ENCODE results near the gene EIF4G3. TPM values are rescaled to one million over a fixed set of nuclear protein-coding genes. Genes with fewer than 3 reads are reported as not detected.

Gene EIF4G3
- polyA plus RNA-seq, 1 of the 3 experiments (the other 2 are of a cell fraction) = 32.0 TPM

DNA sequence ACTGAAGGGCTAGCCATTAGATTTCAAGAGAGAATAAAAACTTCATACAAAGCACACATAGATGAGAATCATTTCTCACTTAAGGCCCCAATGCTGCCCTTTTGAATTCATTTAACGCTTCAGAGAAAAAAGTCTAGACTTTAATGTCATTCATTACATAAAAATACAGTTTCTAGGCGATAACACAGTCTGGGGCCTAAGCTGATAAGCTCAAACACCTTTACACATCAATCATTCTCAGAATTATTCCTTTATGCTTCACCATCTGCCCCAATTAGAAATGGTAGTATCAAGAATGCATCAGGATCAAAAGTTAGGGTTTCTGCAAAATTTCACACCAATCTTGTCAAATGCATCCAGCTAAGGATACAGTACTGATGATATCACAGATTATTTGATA lies 289.5 kb downstream of the EIF4G3 start:
- H3K79me2 ChIP-seq (ENCODE audit: insufficient read depth) = no peaks in the 10 kb centered on the region
- no peak overlapping the region for H3K4me3 ChIP-seq (ENCODE audit: low read depth in 2 of 2, low read length in 1 of 2)
- ChIA-PET CTCF (interaction anchor here (0.7 kb wide), 1 partner anchor 308 kb away, joined by 3 read pairs; no protein-coding TSS in a partner anchor), POLR2A (no interaction called here)
- TF ChIP-seq GATA2 (CRISPR knock-in tag; IDR thresholded peaks at IDR 0.05) = 0 out of 2 replicates have a peak, but pooled peaks have one; percentile 11
- no peak for TF ChIP-seq JUND (IDR thresholded peaks at IDR 0.05)
- no peak for TF ChIP-seq MAX (IDR thresholded peaks at IDR 0.05; ENCODE audit: low read depth)
- TF ChIP-seq, protein P1, sequence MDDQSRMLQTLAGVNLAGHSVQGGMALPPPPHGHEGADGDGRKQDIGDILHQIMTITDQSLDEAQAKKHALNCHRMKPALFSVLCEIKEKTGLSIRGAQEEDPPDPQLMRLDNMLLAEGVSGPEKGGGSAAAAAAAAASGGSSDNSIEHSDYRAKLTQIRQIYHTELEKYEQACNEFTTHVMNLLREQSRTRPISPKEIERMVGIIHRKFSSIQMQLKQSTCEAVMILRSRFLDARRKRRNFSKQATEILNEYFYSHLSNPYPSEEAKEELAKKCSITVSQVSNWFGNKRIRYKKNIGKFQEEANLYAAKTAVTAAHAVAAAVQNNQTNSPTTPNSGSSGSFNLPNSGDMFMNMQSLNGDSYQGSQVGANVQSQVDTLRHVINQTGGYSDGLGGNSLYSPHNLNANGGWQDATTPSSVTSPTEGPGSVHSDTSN (IDR thresholded peaks at IDR 0.05) = no peak
- TF ChIP-seq RCOR1 (IDR thresholded peaks at IDR 0.05; ENCODE audit: low read length) = no peak
- no peaks in the 10 kb centered on the region; a peak in 2 of 4 replicates for H3K4me1 ChIP-seq (ENCODE audit: control insufficient read depth in 1 of 2, insufficient read depth in 2 of 2, low read depth in 1 of 2, low read length in 1 of 2)
- no peaks in the 10 kb centered on the region for H3K27me3 ChIP-seq (ENCODE audit: insufficient read depth)
- no peak for DNase-seq
- no peaks in the 10 kb centered on the region for H3K9me3 ChIP-seq
- no peak overlapping the region for H3K4me2 ChIP-seq
- peaks cover 20 to 23% of the 10 kb centered on the region in 2 experiments for H3K36me3 ChIP-seq (replicated peaks in 1 of 2; ENCODE audit: control insufficient read depth in 1 of 2, insufficient read depth in 2 of 2, low read length in 1 of 2)
- peaks cover 13% of the 10 kb centered on the region for H3F3A ChIP-seq (replicated peaks; ENCODE audit: insufficient read depth)
- no peak overlapping the region for H3K27ac ChIP-seq (ENCODE audit: low read depth in 2 of 2, low read length in 1 of 2)
- WGBS (ENCODE audit: low lambda C conversion rate) = 98% methylated on average over 2 of the region's 2 CpGs
- no peaks in the 10 kb centered on the region for H3K9me2 ChIP-seq
- no peak overlapping the region for H3K9ac ChIP-seq
- H2AFZ ChIP-seq (ENCODE audit: low read depth) = no peak overlapping the region
- no peaks in the 10 kb centered on the region for H4K20me1 ChIP-seq (ENCODE audit: insufficient read depth)

DNA sequence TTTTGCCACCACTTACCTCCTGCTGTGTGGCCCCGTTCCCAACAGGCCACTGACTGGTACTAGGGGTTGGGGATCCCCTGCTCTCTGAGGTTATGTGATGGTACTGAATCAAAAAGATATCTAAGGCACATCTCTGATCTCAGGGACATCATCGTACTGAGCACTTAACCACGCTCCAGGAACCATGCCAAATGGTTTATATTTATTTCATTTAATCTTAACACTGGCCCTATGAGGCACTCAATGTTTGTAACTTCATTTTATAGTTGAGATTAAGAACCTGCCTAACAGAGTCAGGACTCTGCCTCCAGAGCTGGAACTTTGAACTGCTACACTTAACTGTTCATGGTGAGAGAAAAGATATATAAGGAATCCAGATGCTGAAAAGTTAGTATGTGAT lies 291.6 kb downstream of the EIF4G3 start:
- ChIA-PET POLR2A (no interaction called here), CTCF (no interaction called here)
- Histone ChIP-seq H3K9me2 (no peaks in the 10 kb centered on the region), H3K79me2 (ENCODE audit: insufficient read depth) (no peaks in the 10 kb centered on the region), H3K4me3 (ENCODE audit: low read depth in 2 of 2, low read length in 1 of 2) (no peak overlapping the region), H3F3A (replicated peaks; ENCODE audit: insufficient read depth) (peaks cover 13% of the 10 kb centered on the region), H3K4me2 (no peak overlapping the region), H3K27me3 (ENCODE audit: insufficient read depth) (no peaks in the 10 kb centered on the region), H3K9me3 (no peaks in the 10 kb centered on the region), H4K20me1 (ENCODE audit: insufficient read depth) (no peaks in the 10 kb centered on the region), H3K27ac (ENCODE audit: low read depth in 2 of 2, low read length in 1 of 2) (no peak overlapping the region), H3K4me1 (ENCODE audit: control insufficient read depth in 1 of 2, insufficient read depth in 2 of 2, low read depth in 1 of 2, low read length in 1 of 2) (no peaks in the 10 kb centered on the region; a peak in 2 of 4 replicates), H3K9ac (no peak overlapping the region), H2AFZ (ENCODE audit: low read depth) (no peak overlapping the region), H3K36me3 (replicated peaks in 1 of 2; ENCODE audit: control insufficient read depth in 1 of 2, insufficient read depth in 2 of 2, low read length in 1 of 2) (peaks cover 6 to 17% of the 10 kb centered on the region in 2 experiments)
- 70% methylated on average over 3 of the region's 3 CpGs for WGBS (ENCODE audit: low lambda C conversion rate)
- no peak for DNase-seq
- TF ChIP-seq FOXM1 (IDR thresholded peaks at IDR 0.05; ENCODE audit: low read depth) = no peak
- TF ChIP-seq NFIC (IDR thresholded peaks at IDR 0.05; ENCODE audit: borderline replicate concordance) = peak; percentile 56; the same call in 1 of the 2 replicates

DNA sequence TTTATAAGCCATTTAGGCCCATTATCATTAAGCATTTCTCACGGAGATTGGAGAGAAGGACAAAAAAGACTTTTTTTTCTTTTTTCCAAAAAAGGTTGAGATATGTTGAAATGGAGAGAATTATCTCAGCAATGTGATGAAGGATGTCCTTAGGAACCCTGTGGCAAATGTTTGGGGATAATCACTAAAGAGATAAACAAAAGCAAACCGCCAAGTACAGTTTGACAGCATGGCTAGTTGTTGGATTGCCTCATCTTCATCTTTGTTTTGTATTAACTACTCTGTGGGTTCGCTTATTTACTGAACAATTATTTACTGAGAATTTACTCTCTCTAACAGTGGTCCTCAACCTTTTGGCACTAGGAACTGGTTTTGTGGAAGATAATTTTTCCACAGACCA lies 292.2 kb downstream of the EIF4G3 start:
- Histone ChIP-seq H2AFZ (ENCODE audit: low read depth) (no peak overlapping the region), H3K9me2 (no peaks in the 10 kb centered on the region), H3K4me2 (no peak overlapping the region), H4K20me1 (ENCODE audit: insufficient read depth) (no peaks in the 10 kb centered on the region), H3K36me3 (replicated peaks in 1 of 2; ENCODE audit: control insufficient read depth in 1 of 2, insufficient read depth in 2 of 2, low read length in 1 of 2) (peaks cover 7 to 17% of the 10 kb centered on the region in 2 experiments), H3K9ac (no peak overlapping the region), H3K79me2 (ENCODE audit: insufficient read depth) (no peaks in the 10 kb centered on the region), H3F3A (replicated peaks; ENCODE audit: insufficient read depth) (peaks cover 13% of the 10 kb centered on the region), H3K4me1 (ENCODE audit: control insufficient read depth in 1 of 2, insufficient read depth in 2 of 2, low read depth in 1 of 2, low read length in 1 of 2) (no peaks in the 10 kb centered on the region; a peak in 2 of 4 replicates), H3K9me3 (no peaks in the 10 kb centered on the region), H3K4me3 (ENCODE audit: low read depth in 2 of 2, low read length in 1 of 2) (no peak overlapping the region), H3K27me3 (ENCODE audit: insufficient read depth) (no peaks in the 10 kb centered on the region), H3K27ac (ENCODE audit: low read depth in 2 of 2, low read length in 1 of 2) (no peak overlapping the region)
- 96% methylated on average over 3 of the region's 3 CpGs for WGBS (ENCODE audit: low lambda C conversion rate)
- no peak for TF ChIP-seq RFX5 (IDR thresholded peaks at IDR 0.05; ENCODE audit: low read length)
- no peak for TF ChIP-seq SIN3A (IDR thresholded peaks at IDR 0.05; ENCODE audit: borderline replicate concordance, low read depth, low read length)
- TF ChIP-seq YY1 (IDR thresholded peaks at IDR 0.05; ENCODE audit: low read depth) = no peak
- TF ChIP-seq GABPA (IDR thresholded peaks at IDR 0.05; ENCODE audit: low read depth) = no peak
- TF ChIP-seq ZBTB33 (IDR thresholded peaks at IDR 0.05; ENCODE audit: borderline replicate concordance, low read depth) = no peak
- no peak for TF ChIP-seq EZH2phosphoT487 (IDR thresholded peaks at IDR 0.05; ENCODE audit: borderline replicate concordance, low read depth)
- no peak for TF ChIP-seq SMC3 (IDR thresholded peaks at IDR 0.05; ENCODE audit: low read depth, low read length)
- CTCF ChIA-PET = no interaction called here
- POLR2A ChIA-PET = no interaction called here
- no peak for DNase-seq
